Renal cortical epithelial cell (primary cell): ENCODE data around the gene SIRPD. TPM values are rescaled to one million over a fixed set of nuclear protein-coding genes. Genes with fewer than 3 reads are reported as not detected.
"Not testable (repeated sequence)": the region's sequence is repeated elsewhere in the genome, so short reads cannot be mapped to it uniquely, and the experiment has no call there.

Source experiments
- DNase-seq: peaks from one replicate; pipeline ENCODE4 v3.0.0-alpha.2; 2011; ENCODE audit warnings: low read depth
- total RNA-seq: library from RNA; depleted of rRNA; stranded (reverse); fragments of >200 nt; gene quantifications from 2 replicates; pipeline ENCODE4 v1.2.3, GENCODE V29; 2014

SIRPD gene
- total RNA-seq, 1 donor from 2014 or later, result not detected

- DNase-seq, result no peak
Observed at GRCh38 chr20:1537731-1538058, 19.8 kb downstream of the SIRPD start.

- DNase-seq, result no peak
Observed at GRCh38 chr20:1536893-1537730, 20.4 kb downstream of the SIRPD start.

GRCh38 chr20:1535420-1536175, 21.9 kb downstream of the SIRPD start:
- no peak for DNase-seq

- no peak for DNase-seq
Observed at GRCh38 chr20:1534526-1534925, 23.0 kb downstream of the SIRPD start.

- peak; percentile 9 for DNase-seq
Observed at GRCh38 chr20:1533059-1533458, 24.4 kb downstream of the SIRPD start.

GRCh38 chr20:1528811-1529210, 28.7 kb downstream of the SIRPD start:
- DNase-seq, result peak; percentile 15

- DNase-seq, result no peak
Observed at GRCh38 chr20:1527923-1528322, 29.6 kb downstream of the SIRPD start.

GRCh38 chr20:1526896-1527295, 30.6 kb downstream of the SIRPD start:
- DNase-seq, result no peak

GRCh38 chr20:1526310-1526709, 31.2 kb downstream of the SIRPD start:
- DNase-seq, result no peak

GRCh38 chr20:1524004-1524403, 33.5 kb downstream of the SIRPD start:
- no peak for DNase-seq

GRCh38 chr20:1517010-1517409, 40.5 kb downstream of the SIRPD start:
- no peak for DNase-seq

GRCh38 chr20:1513801-1514200, 43.7 kb downstream of the SIRPD start:
- DNase-seq, result no peak

GRCh38 chr20:1509237-1509636, 48.3 kb downstream of the SIRPD start:
- DNase-seq, result peak; percentile 44

GRCh38 chr20:1508574-1508973, 48.9 kb downstream of the SIRPD start:
- DNase-seq, result no peak

GRCh38 chr20:1507276-1507675, 50.2 kb downstream of the SIRPD start:
- no peak for DNase-seq

GRCh38 chr20:1505871-1506270, 51.6 kb downstream of the SIRPD start:
- DNase-seq, result no peak

- peak; percentile 64 for DNase-seq
Observed at GRCh38 chr20:1505361-1505760, 52.1 kb downstream of the SIRPD start.

- peak; percentile 94 for DNase-seq
Observed at GRCh38 chr20:1503564-1504227, 53.8 kb downstream of the SIRPD start.

GRCh38 chr20:1500496-1500895, 57.0 kb downstream of the SIRPD start:
- no peak for DNase-seq

GRCh38 chr20:1499528-1500420, 57.7 kb downstream of the SIRPD start:
- DNase-seq, result peak; percentile 43

GRCh38 chr20:1497371-1497770, 60.1 kb downstream of the SIRPD start:
- DNase-seq, result not testable (repeated sequence)

- no peak for DNase-seq
Observed at GRCh38 chr20:1496930-1497329, 60.6 kb downstream of the SIRPD start.
